ENCODE results near the gene CCDC92B.
"Not testable (repeated sequence)": the region's sequence is repeated elsewhere in the genome, so short reads cannot be mapped to it uniquely, and the experiment has no call there.

Gene CCDC92B

DNA sequence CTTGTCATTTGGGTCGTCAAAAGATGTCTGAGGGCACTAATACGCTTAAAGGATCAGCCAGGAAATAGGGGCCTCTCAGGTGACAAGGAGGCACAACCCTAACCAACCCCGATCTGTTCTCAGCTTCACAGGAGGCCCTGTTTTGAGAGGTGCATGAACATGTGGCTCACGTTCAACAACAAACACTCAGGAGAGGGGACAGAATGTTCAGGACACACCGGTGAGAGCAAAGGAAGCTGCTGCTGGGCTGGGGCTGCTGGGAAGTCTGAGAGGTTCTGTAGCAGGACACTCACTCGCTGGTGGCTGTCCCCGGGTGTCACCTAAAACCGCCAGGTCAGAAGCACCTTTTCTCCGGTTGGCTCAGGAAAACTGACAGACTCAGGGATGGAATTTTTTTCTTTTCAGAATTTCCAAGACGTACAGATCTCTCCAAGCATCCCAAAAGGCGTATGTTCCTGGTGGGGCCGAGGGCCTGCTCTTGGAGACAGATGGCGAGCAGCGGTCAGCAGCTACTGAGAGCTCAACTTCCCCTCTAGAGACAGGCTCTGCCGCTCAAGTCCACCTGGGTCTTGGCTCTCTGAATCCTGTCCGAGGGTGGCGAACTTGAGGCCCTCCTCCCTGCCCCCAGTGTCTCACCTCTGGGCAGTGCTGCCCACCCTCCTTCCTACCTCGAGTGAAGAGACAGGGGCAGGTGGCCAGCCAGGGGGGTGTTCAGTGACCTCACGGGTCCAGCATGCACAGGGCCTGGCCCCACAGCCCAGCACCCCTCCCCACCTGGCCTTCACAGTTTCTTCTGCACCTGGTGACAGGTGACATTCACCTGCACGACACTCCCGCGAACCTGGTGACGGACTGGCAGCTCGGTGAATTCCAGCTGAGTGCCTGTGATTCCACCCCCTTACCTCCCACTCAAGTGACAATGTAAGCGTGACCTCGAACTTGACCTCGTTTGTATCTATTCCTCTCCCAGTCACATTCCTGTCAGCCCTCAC lies 60.8 kb downstream of the CCDC92B start:
- no peak for DNase-seq

DNA sequence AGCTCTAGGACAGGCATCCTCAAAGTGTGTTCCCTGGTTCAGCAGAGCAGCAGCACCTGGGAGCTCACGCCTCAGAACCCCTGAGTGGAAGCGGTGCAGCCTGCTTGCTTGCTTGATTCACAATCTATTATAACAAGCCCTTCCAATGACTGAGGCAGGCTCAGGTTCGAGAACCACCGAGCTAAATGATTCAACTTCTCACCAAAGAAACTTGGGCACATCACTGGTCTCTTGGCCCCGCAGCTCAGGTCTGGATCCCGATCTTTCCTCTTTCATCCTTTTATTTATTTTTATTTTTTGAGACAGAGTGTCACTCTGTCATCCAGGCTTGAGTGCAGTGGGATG lies 62.4 kb downstream of the CCDC92B start:
- DNase-seq = no peak

DNA sequence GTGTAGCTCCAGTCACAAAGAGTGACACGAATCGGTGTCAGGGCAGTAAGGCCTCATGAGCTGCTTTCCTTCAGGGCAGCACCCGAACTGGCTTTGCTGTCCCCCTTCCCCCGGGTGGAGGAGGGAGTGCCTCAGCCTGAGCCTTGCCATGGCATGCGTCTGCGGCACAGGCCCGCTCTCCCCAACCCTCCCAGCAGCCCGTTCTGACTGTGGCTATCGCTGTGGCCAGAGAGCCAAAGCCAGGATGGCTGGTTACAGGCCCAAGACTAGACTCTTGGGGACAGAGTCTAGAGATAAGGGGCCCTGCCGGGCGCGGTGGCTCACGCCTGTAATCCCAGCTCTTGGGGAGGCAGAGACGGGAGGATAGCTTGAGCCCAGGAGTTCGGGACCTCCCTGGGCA lies 63.8 kb downstream of the CCDC92B start:
- no peak for DNase-seq

DNA sequence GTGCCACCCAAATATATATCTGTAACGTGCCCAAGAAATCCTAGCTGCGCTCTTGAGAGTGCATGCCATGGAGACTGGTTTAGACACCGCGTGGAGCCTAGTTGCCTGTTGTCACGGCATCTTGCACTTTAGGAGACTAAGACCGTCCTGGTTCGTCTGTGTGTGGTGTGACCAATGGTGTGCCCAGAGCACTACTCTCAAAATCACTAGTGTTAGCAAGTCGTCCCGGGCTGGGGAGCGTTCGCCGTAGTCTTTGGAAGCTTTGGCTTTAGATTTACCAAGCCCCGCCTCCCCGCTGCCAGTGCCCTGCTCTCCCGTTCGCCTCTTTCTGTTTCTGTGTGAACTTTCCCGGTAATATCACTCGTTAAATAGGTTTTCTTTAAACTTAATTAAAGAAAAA lies 64.9 kb downstream of the CCDC92B start:
- no peak for DNase-seq

DNA sequence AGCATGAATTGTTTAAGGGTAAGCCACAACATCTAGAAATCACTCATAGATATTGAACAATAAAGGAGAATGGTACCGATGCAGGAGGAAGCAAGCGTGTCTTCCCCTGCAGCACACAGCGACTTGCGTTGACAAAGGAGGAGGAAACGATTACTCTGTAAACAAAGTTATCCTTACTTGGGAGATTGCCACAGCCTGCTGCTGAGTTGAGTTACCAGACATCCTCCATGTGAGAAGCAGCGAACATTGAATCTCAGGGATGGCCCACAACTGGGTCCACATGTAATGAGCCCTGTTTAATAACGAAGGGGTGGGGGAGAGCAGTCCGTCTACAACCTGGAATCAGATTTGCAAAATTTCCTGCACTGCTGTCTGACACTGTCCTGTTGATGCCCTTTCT lies 65.5 kb downstream of the CCDC92B start:
- no peak for DNase-seq

DNA sequence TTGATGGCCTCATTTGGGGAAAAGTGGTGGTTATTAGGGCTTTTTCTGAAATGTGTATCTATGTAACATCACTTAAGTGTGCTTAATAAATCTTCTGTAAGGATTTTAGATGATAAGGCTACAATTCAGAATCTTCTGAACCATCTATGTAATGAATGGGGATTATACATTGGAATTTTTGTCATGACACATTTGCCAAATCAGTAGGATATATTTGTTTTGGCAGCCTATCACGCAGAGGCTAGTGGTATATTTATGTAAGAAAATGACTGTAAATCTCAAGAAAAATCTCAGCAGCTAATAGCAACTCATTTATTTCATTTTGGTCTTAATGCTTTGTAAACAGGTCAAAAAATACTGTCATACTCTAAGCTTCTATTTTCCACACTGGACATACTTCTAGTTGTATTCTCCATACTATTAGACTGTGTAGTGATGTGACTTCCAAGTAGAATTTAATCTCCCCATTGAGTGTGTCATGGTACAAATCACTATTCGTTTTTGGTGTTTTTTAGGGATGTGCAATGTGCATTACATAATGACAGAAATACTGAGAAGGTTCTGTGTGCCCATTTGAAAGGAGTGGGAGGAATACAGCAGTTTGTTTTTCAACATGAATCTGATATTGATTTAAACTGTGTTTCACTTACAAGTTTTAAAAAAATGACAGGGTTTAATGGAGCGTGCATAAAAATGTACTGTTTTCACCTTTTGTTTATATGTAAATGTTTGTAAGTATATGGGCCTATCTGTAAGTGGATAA lies 67.1 kb downstream of the CCDC92B start:
- DNase-seq = no peak

DNA sequence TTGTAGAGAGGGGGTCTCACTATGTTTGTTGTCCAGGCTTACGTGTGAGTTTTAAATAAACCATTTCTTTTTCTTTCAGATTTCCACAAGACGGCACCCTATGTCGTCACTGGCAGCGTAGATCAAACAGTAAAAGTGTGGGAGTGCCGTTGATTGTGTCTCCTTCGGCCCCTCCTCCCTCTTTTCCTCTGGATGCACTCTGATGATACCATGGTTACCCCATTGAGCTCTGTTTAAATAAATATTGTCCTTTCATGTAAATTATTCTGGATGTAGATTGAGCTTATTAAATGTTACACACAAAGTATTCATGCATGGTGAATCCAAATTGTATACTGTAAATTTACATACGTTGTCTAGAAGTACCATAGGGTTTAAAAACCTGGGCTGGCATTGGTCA lies 67.8 kb downstream of the CCDC92B start:
- no peak for DNase-seq

DNA sequence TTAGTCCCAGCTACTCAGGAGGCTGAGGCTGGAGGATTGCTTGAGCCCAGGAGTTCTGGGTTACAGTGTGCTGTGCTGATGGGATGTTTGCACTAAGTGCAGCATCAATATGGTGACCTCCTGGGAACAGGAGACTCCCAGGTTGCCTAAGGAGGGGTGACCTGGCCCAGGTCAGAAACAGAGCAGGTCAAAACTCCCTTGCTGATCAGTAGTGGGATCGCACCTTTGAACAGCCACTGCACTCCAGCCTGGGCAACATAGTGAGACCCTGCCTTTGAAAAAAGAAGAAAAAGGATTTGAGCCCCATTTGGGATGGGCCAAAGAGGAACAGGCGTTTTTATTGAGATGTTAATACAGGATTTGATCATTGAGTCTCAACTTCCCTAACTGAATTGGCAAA lies 68.5 kb downstream of the CCDC92B start:
- no peak for DNase-seq

DNA sequence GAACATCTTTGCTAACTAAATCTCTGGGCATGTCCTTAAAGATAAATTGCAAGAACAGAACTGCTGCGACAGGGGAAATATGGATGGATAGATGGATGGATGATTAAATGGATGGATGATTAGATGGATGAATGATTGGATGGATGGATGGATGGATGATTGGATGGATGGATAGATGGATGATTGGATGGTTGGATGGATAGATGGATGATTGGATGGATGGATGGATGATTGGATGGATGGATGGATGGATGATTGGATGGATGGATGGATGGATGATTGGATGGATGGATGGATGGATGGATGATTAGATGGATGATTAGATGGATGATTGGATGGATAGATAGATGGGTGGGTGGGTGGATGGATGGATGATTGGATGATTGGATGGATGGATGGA lies 70.2 kb downstream of the CCDC92B start:
- DNase-seq = not testable (repeated sequence)

Data from AML-193 (cell line).